ENCODE data around the gene CACNA2D4.

The CACNA2D4 gene

DNA sequence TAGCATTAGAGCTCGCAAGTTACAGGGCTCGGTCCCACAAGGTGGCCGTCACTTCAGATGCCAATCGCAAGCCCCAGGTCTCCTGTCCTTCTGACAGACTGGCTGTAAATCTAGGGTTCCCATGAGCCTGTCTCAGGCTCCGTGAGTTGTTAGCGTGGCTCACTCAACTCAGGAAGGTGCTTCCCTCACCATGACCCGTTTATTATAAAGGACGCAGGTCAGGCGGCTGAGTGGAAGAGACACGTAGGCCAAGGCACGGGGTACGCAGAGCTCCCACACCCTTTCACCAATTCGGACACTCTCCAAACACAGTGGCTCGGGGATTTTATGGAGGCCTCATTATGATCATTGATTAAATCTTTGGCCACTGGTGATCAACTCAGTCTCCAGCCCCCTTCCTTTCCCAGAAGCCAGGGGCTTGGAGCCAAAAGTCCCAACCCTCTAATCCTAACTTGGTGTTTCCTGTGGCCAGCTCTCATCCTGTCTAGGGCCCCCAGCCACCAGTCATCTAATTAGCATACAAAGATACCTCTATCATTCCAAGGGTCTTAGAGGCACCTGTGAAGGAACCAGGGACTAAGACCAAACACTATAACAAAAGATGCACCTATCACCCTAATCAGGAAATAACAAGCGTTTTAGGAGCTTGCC lies 123.9 kb downstream of the CACNA2D4 start:
- TF ChIP-seq, protein P1, sequence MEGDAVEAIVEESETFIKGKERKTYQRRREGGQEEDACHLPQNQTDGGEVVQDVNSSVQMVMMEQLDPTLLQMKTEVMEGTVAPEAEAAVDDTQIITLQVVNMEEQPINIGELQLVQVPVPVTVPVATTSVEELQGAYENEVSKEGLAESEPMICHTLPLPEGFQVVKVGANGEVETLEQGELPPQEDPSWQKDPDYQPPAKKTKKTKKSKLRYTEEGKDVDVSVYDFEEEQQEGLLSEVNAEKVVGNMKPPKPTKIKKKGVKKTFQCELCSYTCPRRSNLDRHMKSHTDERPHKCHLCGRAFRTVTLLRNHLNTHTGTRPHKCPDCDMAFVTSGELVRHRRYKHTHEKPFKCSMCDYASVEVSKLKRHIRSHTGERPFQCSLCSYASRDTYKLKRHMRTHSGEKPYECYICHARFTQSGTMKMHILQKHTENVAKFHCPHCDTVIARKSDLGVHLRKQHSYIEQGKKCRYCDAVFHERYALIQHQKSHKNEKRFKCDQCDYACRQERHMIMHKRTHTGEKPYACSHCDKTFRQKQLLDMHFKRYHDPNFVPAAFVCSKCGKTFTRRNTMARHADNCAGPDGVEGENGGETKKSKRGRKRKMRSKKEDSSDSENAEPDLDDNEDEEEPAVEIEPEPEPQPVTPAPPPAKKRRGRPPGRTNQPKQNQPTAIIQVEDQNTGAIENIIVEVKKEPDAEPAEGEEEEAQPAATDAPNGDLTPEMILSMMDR (IDR thresholded peaks at IDR 0.05; ENCODE audit: borderline replicate concordance, insufficient read depth, low read depth, low read length) = no peak
- no peak overlapping the region for H3K4me3 ChIP-seq (ENCODE audit: low read depth, low read length)

DNA sequence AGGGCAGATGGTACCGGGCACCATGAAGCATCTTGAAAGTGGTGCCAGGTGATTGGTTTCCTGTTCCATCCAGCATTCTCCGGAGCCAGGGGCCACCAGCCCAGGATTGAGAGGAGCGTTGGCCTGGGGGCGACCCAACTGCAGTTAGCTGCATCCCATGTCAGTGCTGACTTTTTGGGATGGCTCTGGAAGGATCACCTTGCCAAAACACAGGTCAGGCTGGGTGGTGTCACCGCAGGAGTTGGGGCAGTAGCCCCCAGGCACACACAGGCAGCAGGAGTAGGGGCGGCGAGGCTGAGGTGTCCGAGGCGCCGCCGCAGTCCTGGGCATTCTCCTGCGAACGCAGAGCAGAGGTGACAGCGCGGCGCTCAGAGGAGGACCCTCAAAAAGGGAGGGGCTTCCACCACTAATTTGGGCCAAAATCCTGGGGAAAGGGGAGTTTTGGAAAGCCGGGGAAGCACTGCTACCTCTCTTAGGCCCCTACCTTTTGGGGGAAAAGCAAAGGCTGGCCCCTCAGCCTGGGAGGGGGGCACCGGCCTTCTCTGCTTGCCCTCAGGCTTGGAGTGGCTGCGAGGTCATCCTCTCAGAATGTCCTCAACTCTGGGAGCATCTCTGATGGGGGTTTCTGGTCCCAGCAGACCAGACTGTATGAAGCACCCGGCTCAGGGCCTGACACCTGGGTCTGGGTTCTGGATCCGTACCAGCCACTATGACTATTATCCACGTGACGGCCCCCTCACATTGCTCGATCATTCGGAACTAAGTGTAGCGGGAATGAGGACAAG lies 124.8 kb downstream of the CACNA2D4 start:
- TF ChIP-seq, protein P1 (IDR thresholded peaks at IDR 0.05; ENCODE audit: borderline replicate concordance, insufficient read depth, low read depth, low read length) = no peak
- no peak overlapping the region for H3K4me3 ChIP-seq (ENCODE audit: low read depth, low read length)

DNA sequence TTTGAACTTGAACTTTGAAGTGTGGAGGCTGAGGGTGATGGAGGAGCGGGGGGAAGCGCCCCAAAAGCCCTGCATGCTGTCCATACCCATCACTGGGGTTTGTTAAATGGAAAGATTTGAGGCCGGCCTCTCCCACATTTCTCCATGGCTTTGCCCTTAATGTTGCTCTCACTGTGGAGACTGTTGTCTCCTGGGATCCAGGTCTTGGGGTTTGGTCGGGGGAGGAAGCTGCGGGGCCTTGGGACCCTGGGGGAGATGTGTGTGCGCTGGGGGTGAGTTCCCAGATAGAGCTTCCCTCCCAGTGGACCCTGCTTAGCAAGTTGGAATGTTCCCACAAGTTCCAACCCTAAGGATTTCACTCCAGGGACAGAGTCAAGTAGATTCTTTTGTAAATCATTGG lies 126.0 kb downstream of the CACNA2D4 start:
- no peak overlapping the region for H3K4me3 ChIP-seq (ENCODE audit: low read depth, low read length)
- TF ChIP-seq, protein P1 (IDR thresholded peaks at IDR 0.05; ENCODE audit: borderline replicate concordance, insufficient read depth, low read depth, low read length) = no peak

GRCh38 chr12:1791104-1791841 lies 127.2 kb downstream of the CACNA2D4 start:
- TF ChIP-seq, protein P1 (IDR thresholded peaks at IDR 0.05; ENCODE audit: borderline replicate concordance, insufficient read depth, low read depth, low read length) = peak; percentile 59; the same call in 1 of the 2 replicates
- no peak overlapping the region for H3K4me3 ChIP-seq (ENCODE audit: low read depth, low read length)

GRCh38 chr12:1790444-1790843 lies 128.0 kb downstream of the CACNA2D4 start:
- TF ChIP-seq, protein P1 (IDR thresholded peaks at IDR 0.05; ENCODE audit: borderline replicate concordance, insufficient read depth, low read depth, low read length) = no peak
- no peak overlapping the region for H3K4me3 ChIP-seq (ENCODE audit: low read depth, low read length)

- no peak overlapping the region for H3K4me3 ChIP-seq (ENCODE audit: low read depth, low read length)
- TF ChIP-seq, protein P1 (IDR thresholded peaks at IDR 0.05; ENCODE audit: borderline replicate concordance, insufficient read depth, low read depth, low read length) = no peak
Observed at GRCh38 chr12:1787714-1788113, 130.7 kb downstream of the CACNA2D4 start.
